ENCODE results near the gene CCDC158. TPM values are rescaled to one million over a fixed set of nuclear protein-coding genes. Genes with fewer than 3 reads are reported as not detected.

CCDC158 gene
- total and polyA plus RNA-seq, 2 of the 8 experiments (the other 6 are each of a cell fraction or from before 2014, with no cell fraction given) = not detected

DNA sequence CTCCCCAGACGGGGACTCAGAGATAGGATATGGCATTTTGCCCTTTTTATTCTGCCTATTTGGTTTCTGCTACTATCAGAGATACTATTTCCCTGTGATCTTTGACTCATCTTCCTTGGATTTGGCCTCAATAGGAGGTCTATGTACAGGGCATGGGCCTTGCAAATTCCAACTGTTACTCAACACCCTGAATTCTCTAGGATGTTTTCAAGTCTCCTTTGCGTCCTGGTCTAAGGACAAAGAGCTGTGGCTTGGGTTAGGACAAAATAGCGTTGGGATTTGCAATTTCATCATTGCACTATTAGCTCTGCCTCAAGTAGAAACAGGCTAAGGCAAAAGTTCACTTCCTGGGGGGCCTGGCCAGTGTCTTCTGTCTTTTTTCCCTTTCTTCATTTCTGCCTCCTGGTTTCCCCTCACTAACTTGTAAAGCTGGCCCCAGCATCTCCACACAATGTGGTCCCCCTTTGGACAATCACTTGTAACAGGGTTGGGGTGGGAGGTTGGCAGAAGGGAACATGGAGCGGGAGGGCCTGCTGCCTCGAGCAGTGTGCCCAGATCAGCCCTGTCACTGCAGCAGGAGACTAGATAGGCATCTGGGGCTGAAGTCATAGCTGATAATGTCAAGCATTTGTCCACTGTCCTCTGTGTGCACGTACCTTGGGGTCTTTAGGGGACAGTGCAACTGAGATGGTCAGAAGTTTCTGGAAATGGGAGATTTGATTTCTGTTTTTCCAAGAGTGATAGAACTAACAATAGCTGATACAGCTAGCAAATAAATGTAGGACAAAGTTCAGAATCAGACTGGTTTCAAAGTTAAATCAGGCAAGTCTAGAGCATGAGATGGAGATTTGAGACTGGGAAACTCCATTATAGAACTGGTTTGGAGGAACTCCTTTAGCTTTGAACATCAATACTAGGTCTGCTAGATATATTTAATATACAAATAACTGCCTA, 140.2 kb downstream of the CCDC158 start:
- Histone ChIP-seq H4K5ac (ENCODE audit: insufficient read length, low read depth, low read length) (no peak overlapping the region), H4K20me1 (replicated peaks in 1 of 2; ENCODE audit: control insufficient read depth in 1 of 2, insufficient read depth in 2 of 2, low read length in 2 of 2) (no peaks in the 10 kb centered on the region), H2BK15ac (ENCODE audit: low read length) (no peak overlapping the region), H2BK12ac (ENCODE audit: low read depth, low read length) (no peak overlapping the region), H2BK5ac (ENCODE audit: low read depth, low read length) (no peak overlapping the region), H3K79me2 (ENCODE audit: control insufficient read depth in 1 of 2, insufficient read depth in 2 of 2, low read length in 2 of 2) (no peaks in the 10 kb centered on the region), H3K56ac (replicated peaks; ENCODE audit: insufficient read length, low read depth, low read length) (no peak overlapping the region), H3K23me2 (ENCODE audit: low read depth, low read length) (no peaks in the 10 kb centered on the region; the same call in 1 of the 2 replicates), H3K18ac (ENCODE audit: extremely low read depth, low read length) (no peak overlapping the region), H4K8ac (ENCODE audit: extremely low read depth, insufficient read depth, low read length) (no peak overlapping the region), H3K9ac (replicated peaks in 1 of 4; ENCODE audit: extremely low read depth in 1 of 4, low read depth in 3 of 4, low read length in 3 of 4) (no peak overlapping the region), H2BK20ac (ENCODE audit: low read length) (no peak overlapping the region), H3K14ac (ENCODE audit: insufficient read length) (no peak overlapping the region), H3K23ac (ENCODE audit: insufficient read length) (no peak overlapping the region), H3K79me1 (ENCODE audit: low read depth, low read length) (no peaks in the 10 kb centered on the region), H3K9me3 (ENCODE audit: insufficient read depth in 2 of 2, low read depth in 1 of 2, low read length in 1 of 2) (no peaks in the 10 kb centered on the region), H4K91ac (replicated peaks; ENCODE audit: insufficient read length, low read length) (no peak overlapping the region), H3K27me3 (replicated peaks in 1 of 4; ENCODE audit: control insufficient read depth in 3 of 4, extremely low read depth in 1 of 4, insufficient read depth in 3 of 4, low read length in 3 of 4) (peaks cover 0 to 1% (median 0%) of the 10 kb centered on the region in 4 experiments; a peak in 1 of 7 replicates), H2AK5ac (ENCODE audit: low read depth, low read length) (no peak overlapping the region), H2BK120ac (replicated peaks; ENCODE audit: low read depth, low read length) (no peak overlapping the region), H3K27ac (ENCODE audit: low read depth, low read length) (no peak overlapping the region), H3K4me3 (ENCODE audit: extremely low read depth in 1 of 4, insufficient read depth in 2 of 4, low read depth in 3 of 4, low read length in 4 of 4) (no peak overlapping the region), H3K4me2 (ENCODE audit: insufficient read depth in 1 of 2, low read depth in 2 of 2, low read length in 2 of 2) (no peak overlapping the region), H2AFZ (ENCODE audit: low read length) (no peak overlapping the region), H3K4me1 (replicated peaks in 1 of 4; ENCODE audit: control insufficient read depth in 3 of 4, insufficient read depth in 4 of 4, low read length in 3 of 4) (no peaks in the 10 kb centered on the region; a peak in 1 of 7 replicates), H3K4ac (replicated peaks; ENCODE audit: insufficient read length, low read depth, low read length) (no peak overlapping the region), H3K36me3 (ENCODE audit: control insufficient read depth in 2 of 4, insufficient read depth in 4 of 4, low read length in 3 of 4) (no peaks in the 10 kb centered on the region)
- FAIRE-seq (no peak), DNase-seq (ENCODE audit: low read depth in 1 of 2, low spot score in 2 of 2) (no peak)
- WGBS, 2 experiments (ENCODE audit: extremely low coverage in 1 of 2, insufficient coverage in 1 of 2, insufficient read length in 1 of 2, insufficient replicate concordance in 2 of 2, low coverage in 1 of 2, low lambda C conversion rate in 2 of 2, missing lambda C conversion rate in 1 of 2) = 82% methylated on average over 5 of the region's 6 CpGs; no CpG with 5 or more reads in 1 of the 2 experiments
- TF ChIP-seq CEBPB (IDR thresholded peaks at IDR 0.05; ENCODE audit: low read depth, low read length) (no peak), SP4 (IDR thresholded peaks at IDR 0.05; ENCODE audit: low read length) (no peak), JUN (IDR thresholded peaks at IDR 0.05; ENCODE audit: low read depth, low read length) (no peak)
- ChIA-PET POLR2A (ENCODE audit: partially characterized antibody) (interaction anchor here (1.6 kb wide), 1 partner anchor 30 kb away, joined by 3 read pairs; no protein-coding TSS in a partner anchor), CTCF (ENCODE audit: partially characterized antibody) (interaction anchor here (0.6 to 1.4 kb wide), 8 partner anchors 10 to 150 kb away, joined by 3 to 7 read pairs (median 3); no protein-coding TSS in a partner anchor)

Data from H1 (cell line).